OCI-LY7 (cell line): Measurements from ENCODE around the gene CUL4A. TPM values are rescaled to one million over a fixed set of nuclear protein-coding genes. Genes with fewer than 3 reads are reported as not detected.

Source experiments
- BruUV-seq: library from RNA; stranded (reverse); fragments of 400-500 nt; replicated peaks from 2 replicates; lab custom pipeline; 2021; lab: Mats Ljungman, UMichigan
- CTCF ChIA-PET: fragments of 300-600 bp; sonication (Branson Sonifier 250); formaldehyde crosslinking; loops from one replicate; lab custom pipeline; 2022; ENCODE audit warnings: antibody characterized with exemption; ENCODE audit not compliant: unreplicated experiment; lab: Charles Lee
- POLR2A ChIA-PET: fragments of 300-600 bp; sonication (Branson Sonifier 250); formaldehyde crosslinking; loops from one replicate; lab custom pipeline; 2022; ENCODE audit warnings: antibody characterized with exemption; lab: Charles Lee
- DNase-seq: peaks from one replicate; pipeline ENCODE4 v3.0.0-alpha.2; 2015; ENCODE audit warnings: low spot score
- H2AFZ ChIP-seq: fragments of 200-600 bp; sonication (generic), shearing (Covaris generic); 2 replicates; pipeline ENCODE4 v1.6.1; 2014; ENCODE audit warnings: mild to moderate bottlenecking, antibody characterized with exemption, low read length, moderate library complexity
- H3K27ac ChIP-seq: fragments of 200-600 bp; sonication (generic); 2 replicates; pipeline ENCODE4 v1.5.1; 2014; ENCODE audit warnings: mixed run types, low read depth, mild to moderate bottlenecking, moderate library complexity, low read length, inconsistent platforms; ENCODE audit not compliant: poor library complexity, severe bottlenecking
- H3K36me3 ChIP-seq: fragments of 200-600 bp; sonication (generic); 2 replicates; pipeline ENCODE4 v1.6.1; 2014; ENCODE audit warnings: mild to moderate bottlenecking, antibody characterized with exemption, low read length, moderate library complexity, mixed read lengths; ENCODE audit not compliant: insufficient read depth
- H3K4me1 ChIP-seq: fragments of 200-600 bp; sonication (generic); 2 replicates; pipeline ENCODE4 v1.5.1; 2014; ENCODE audit warnings: mild to moderate bottlenecking, low read length; ENCODE audit not compliant: insufficient read depth, poor library complexity, severe bottlenecking
- H3K4me2 ChIP-seq: fragments of 200-600 bp; sonication (generic); 2 replicates; pipeline ENCODE4 v1.6.1; 2014; ENCODE audit warnings: mild to moderate bottlenecking, low read length
- H3K4me3 ChIP-seq: fragments of 200-600 bp; sonication (generic); 2 replicates; pipeline ENCODE4 v1.5.1; 2014; ENCODE audit warnings: mild to moderate bottlenecking, low read depth, low read length; ENCODE audit not compliant: poor library complexity, severe bottlenecking
- H3K79me2 ChIP-seq: fragments of 200-600 bp; sonication (generic); 2 replicates; pipeline ENCODE4 v1.6.1; 2016; ENCODE audit warnings: low read depth, mild to moderate bottlenecking, low read length, moderate library complexity, mixed read lengths; ENCODE audit not compliant: insufficient read depth
- H3K9me2 ChIP-seq: fragments of 200-600 bp; sonication (generic); 2 replicates; pipeline ENCODE4 v1.6.1; 2016; ENCODE audit warnings: mild to moderate bottlenecking, low read length, mixed read lengths; ENCODE audit not compliant: insufficient read depth
- H3K9me3 ChIP-seq: fragments of 200-600 bp; sonication (generic); 2 replicates; pipeline ENCODE4 v1.6.1; 2014; ENCODE audit warnings: mild to moderate bottlenecking, mixed run types, low read length, mixed read lengths
- H4K20me1 ChIP-seq: fragments of 200-600 bp; sonication (generic); 2 replicates; pipeline ENCODE4 v1.6.1; 2014; ENCODE audit warnings: mild to moderate bottlenecking, antibody characterized with exemption, low read length, moderate library complexity, mixed read lengths; ENCODE audit not compliant: insufficient read depth
- CTCF ChIP-seq: fragments of 200-600 bp; sonication (generic); conservative IDR thresholded peaks from 2 replicates; pipeline ENCODE4 v1.5.1; 2014; ENCODE audit warnings: mild to moderate bottlenecking, antibody characterized with exemption, low read length, moderate library complexity, mixed read lengths
- EZH2phosphoT487 ChIP-seq: fragments of 200-600 bp; sonication (generic); IDR thresholded peaks from 2 replicates; pipeline ENCODE4 v1.6.1; 2018; ENCODE audit warnings: low read depth, borderline replicate concordance, mild to moderate bottlenecking, mixed run types, antibody characterized with exemption, low read length, moderate library complexity, mixed read lengths
- intact Hi-C: fragments of 100-400 bp; cut with micrococcal nuclease; formaldehyde crosslinking; loops from one replicate; pipeline ENCODE4 v1.10.0; 2022; ENCODE audit not compliant: unreplicated experiment
- total RNA-seq, 2 experiments: library from RNA; depleted of rRNA in 1 of 2; stranded (reverse); fragments of >200 nt in 1 of 2; shearing (Covaris generic) in 1 of 2; gene quantifications; 2 replicates each; pipeline ENCODE4 v1.2.3, GENCODE V29; 2014 to 2022

CUL4A gene
- total RNA-seq, 2 experiments from 2014 or later = 46.6 to 49.8 TPM

- H4K20me1 ChIP-seq = no peaks in the 10 kb centered on the region
- H3K4me1 ChIP-seq = no peaks in the 10 kb centered on the region
- no peak overlapping the region for H3K4me2 ChIP-seq
- DNase-seq = no peak
- ChIA-PET CTCF (no interaction called here), POLR2A (no interaction called here)
- no peaks in the 10 kb centered on the region for H3K9me3 ChIP-seq
- no peak overlapping the region for H2AFZ ChIP-seq
- no peaks in the 10 kb centered on the region for H3K79me2 ChIP-seq
- H3K36me3 ChIP-seq = peaks cover 36% of the 10 kb centered on the region
- TF ChIP-seq CTCF = no peak
- no peak for TF ChIP-seq EZH2phosphoT487
- no TSS peak for BruUV-seq
- no peak overlapping the region for H3K27ac ChIP-seq
- intact Hi-C loops = no loop called here
- H3K4me3 ChIP-seq = no peak overlapping the region
- H3K9me2 ChIP-seq = no peaks in the 10 kb centered on the region
Observed at GRCh38 chr13:113184568-113185440, 24.6 kb upstream of the CUL4A start.

- Histone ChIP-seq H3K36me3 (peaks cover 32% of the 10 kb centered on the region), H2AFZ (no peak overlapping the region), H3K9me3 (no peaks in the 10 kb centered on the region), H3K79me2 (no peaks in the 10 kb centered on the region), H3K4me2 (no peak overlapping the region), H3K4me3 (no peak overlapping the region), H3K9me2 (no peaks in the 10 kb centered on the region), H4K20me1 (no peaks in the 10 kb centered on the region), H3K27ac (no peak overlapping the region), H3K4me1 (no peaks in the 10 kb centered on the region)
- no peak for DNase-seq
- no TSS peak for BruUV-seq
- CTCF ChIA-PET = no interaction called here
- POLR2A ChIA-PET = no interaction called here
- TF ChIP-seq CTCF (no peak), EZH2phosphoT487 (no peak)
- intact Hi-C loops = no loop called here
Observed at GRCh38 chr13:113186061-113186900, 23.1 kb upstream of the CUL4A start.
